ENCODE results near the gene ZNF268. TPM values are rescaled to one million over a fixed set of nuclear protein-coding genes. Genes with fewer than 3 reads are reported as not detected.

Gene ZNF268
- total RNA-seq, 4 donors from 2014 or later: 15.5 to 36.9 (median 19.0) TPM

GRCh38 chr12:133204264-133204603 is 22.9 kb downstream of the ZNF268 start:
- H3K27me3 ChIP-seq: no peaks in the 10 kb centered on the region
- no peaks in the 10 kb centered on the region for H3K4me1 ChIP-seq
- H3K9me3 ChIP-seq: peaks cover 31 to 99% (median 45%) of the 10 kb centered on the region in 3 donors
- 88 to 100% methylated on average over 1 of the region's 1 CpG for WGBS, 2 donors (ENCODE audit: low coverage in 1 of 2)
- ATAC-seq: no peak
- peaks cover 24 to 49% of the 10 kb centered on the region in 2 donors for H3K36me3 ChIP-seq
- TF ChIP-seq POLR2AphosphoS5 (IDR thresholded peaks at IDR 0.05): no peak
- no peak for TF ChIP-seq CTCF (IDR thresholded peaks at IDR 0.05)
- TF ChIP-seq EP300 (IDR thresholded peaks at IDR 0.05): no peak
- TF ChIP-seq POLR2A (IDR thresholded peaks at IDR 0.05): no peak
- H3K4me3 ChIP-seq: no peak overlapping the region
- no peak overlapping the region for H3K27ac ChIP-seq

GRCh38 chr12:133206390-133206789 is 25.1 kb downstream of the ZNF268 start:
- TF ChIP-seq POLR2A (IDR thresholded peaks at IDR 0.05): no peak
- TF ChIP-seq CTCF (IDR thresholded peaks at IDR 0.05): no peak
- no peak for TF ChIP-seq POLR2AphosphoS5 (IDR thresholded peaks at IDR 0.05)
- no peak for TF ChIP-seq EP300 (IDR thresholded peaks at IDR 0.05)

GRCh38 chr12:133215724-133216123 is 34.4 kb downstream of the ZNF268 start:
- Histone ChIP-seq H3K9me3 (peaks cover 0 to 99% (median 4%) of the 10 kb centered on the region in 3 donors), H3K27ac (no peak overlapping the region), H3K4me1 (no peaks in the 10 kb centered on the region), H3K36me3 (no peaks in the 10 kb centered on the region), H3K27me3 (no peaks in the 10 kb centered on the region), H3K4me3 (no peak overlapping the region)
- ATAC-seq: no peak
- 75 to 100% methylated on average over 1 of the region's 3 CpGs for WGBS, 2 donors (ENCODE audit: low coverage in 1 of 2)
- TF ChIP-seq POLR2A (IDR thresholded peaks at IDR 0.05) (no peak), POLR2AphosphoS5 (IDR thresholded peaks at IDR 0.05) (no peak)

More at GRCh38 chr12:133206390-133206789, 25.1 kb downstream of the ZNF268 start:
- Histone ChIP-seq H3K4me3 (no peak overlapping the region), H3K27ac (no peak overlapping the region), H3K9me3 (peaks cover 34 to 100% (median 40%) of the 10 kb centered on the region in 3 donors), H3K4me1 (no peaks in the 10 kb centered on the region), H3K36me3 (peaks cover 24 to 38% of the 10 kb centered on the region in 2 donors), H3K27me3 (no peaks in the 10 kb centered on the region)
- no peak for ATAC-seq
- 94 to 100% methylated on average over 1 to 2 of the region's 2 CpGs for WGBS, 2 donors (ENCODE audit: low coverage in 1 of 2)

GRCh38 chr12:133217219-133217618 is 35.9 kb downstream of the ZNF268 start:
- H3K9me3 ChIP-seq: peaks cover 0 to 99% (median 4%) of the 10 kb centered on the region in 3 donors
- no peak overlapping the region for H3K4me3 ChIP-seq
- TF ChIP-seq CTCF (IDR thresholded peaks at IDR 0.05) (no peak), POLR2A (IDR thresholded peaks at IDR 0.05) (no peak), POLR2AphosphoS5 (IDR thresholded peaks at IDR 0.05) (no peak), EP300 (IDR thresholded peaks at IDR 0.05) (no peak)
- no peaks in the 10 kb centered on the region for H3K36me3 ChIP-seq
- H3K4me1 ChIP-seq: no peaks in the 10 kb centered on the region
- H3K27ac ChIP-seq: no peak overlapping the region
- no peak for ATAC-seq
- H3K27me3 ChIP-seq: no peaks in the 10 kb centered on the region
- WGBS, 2 donors (ENCODE audit: low coverage in 1 of 2): 83% methylated on average over 1 of the region's 3 CpGs; no CpG with 5 or more reads in 1 of the 2 donors

GRCh38 chr12:133220521-133220920 is 39.2 kb downstream of the ZNF268 start:
- H3K9me3 ChIP-seq: peaks cover 0 to 83% (median 0%) of the 10 kb centered on the region in 3 donors
- WGBS, 2 donors (ENCODE audit: low coverage in 1 of 2): no CpG with 5 or more reads among the region's 6 CpGs
- no peaks in the 10 kb centered on the region for H3K27me3 ChIP-seq
- H3K4me3 ChIP-seq: no peak overlapping the region
- no peaks in the 10 kb centered on the region for H3K4me1 ChIP-seq
- H3K27ac ChIP-seq: no peak overlapping the region
- TF ChIP-seq EP300 (IDR thresholded peaks at IDR 0.05): no peak
- TF ChIP-seq CTCF (IDR thresholded peaks at IDR 0.05): no peak
- TF ChIP-seq POLR2AphosphoS5 (IDR thresholded peaks at IDR 0.05): no peak
- TF ChIP-seq POLR2A (IDR thresholded peaks at IDR 0.05): no peak
- no peak for ATAC-seq
- H3K36me3 ChIP-seq: no peaks in the 10 kb centered on the region
